MM.1S (cell line): ENCODE results near the gene MARK3.

ENCODE experiments used
- CTCF ChIP-seq: fragments of 300-600 bp; sonication (generic); IDR thresholded peaks from 2 replicates; pipeline ENCODE4 v1.5.1; 2016; ENCODE audit warnings: antibody characterized with exemption, low read length, mixed read lengths
- EZH2phosphoT487 ChIP-seq: fragments of 300-600 bp; sonication (generic); IDR thresholded peaks from 2 replicates; pipeline ENCODE4 v1.6.1; 2018; ENCODE audit warnings: antibody characterized with exemption, low read length

GRCh38 chr14:103526914-103527248 is 141.7 kb downstream of the MARK3 start:
- TF ChIP-seq EZH2phosphoT487 (no peak), CTCF (no peak)
